Parathyroid adenoma (tissue), 2 donors: ENCODE data around the gene TRIM27.

Experiments
- H2AFZ ChIP-seq: fragments of 300-600 bp; sonication (generic); one replicate; pipeline ENCODE4 v1.7.0; 2017; ENCODE audit warnings: antibody characterized with exemption, mild to moderate bottlenecking
- H3K27ac ChIP-seq: fragments of 300-600 bp; sonication (generic); one replicate; pipeline ENCODE4 v1.7.0; 2017
- H3K27me3 ChIP-seq: fragments of 300-600 bp; sonication (generic); one replicate; pipeline ENCODE4 v1.7.0; 2017; ENCODE audit warnings: low read length; ENCODE audit not compliant: control insufficient read depth, insufficient read depth
- H3K36me3 ChIP-seq: fragments of 300-600 bp; sonication (generic); one replicate; pipeline ENCODE4 v1.7.0; 2017; ENCODE audit warnings: low read length; ENCODE audit not compliant: control insufficient read depth, insufficient read depth
- H3K4me1 ChIP-seq: fragments of 300-600 bp; sonication (generic); one replicate; pipeline ENCODE4 v1.7.0; 2017; ENCODE audit warnings: control low read depth
- H3K4me2 ChIP-seq: fragments of 300-600 bp; sonication (generic); one replicate; pipeline ENCODE4 v1.7.0; 2017; ENCODE audit warnings: low read length
- H3K4me3 ChIP-seq: fragments of 300-600 bp; sonication (generic); one replicate; pipeline ENCODE4 v1.7.0; 2017; ENCODE audit warnings: low read depth, low read length
- H3K79me2 ChIP-seq: fragments of 300-600 bp; sonication (generic); one replicate; pipeline ENCODE4 v1.7.0; 2017; ENCODE audit warnings: control low read depth
- H3K9ac ChIP-seq: fragments of 300-600 bp; sonication (generic); one replicate; pipeline ENCODE4 v1.7.0; 2017; ENCODE audit warnings: mild to moderate bottlenecking
- H3K9me3 ChIP-seq: fragments of 300-600 bp; sonication (generic); one replicate; pipeline ENCODE4 v1.7.0; 2017; ENCODE audit warnings: low read length; ENCODE audit not compliant: control insufficient read depth
- TF ChIP-seq, protein P1 (sequence below): fragments of 300-600 bp; sonication (generic); IDR thresholded peaks from one replicate; pipeline ENCODE4 v1.7.0; 2017; ENCODE audit warnings: antibody characterized with exemption, mild to moderate bottlenecking
- donor health status: primary hyperparathyroidism.

The TRIM27 gene

DNA sequence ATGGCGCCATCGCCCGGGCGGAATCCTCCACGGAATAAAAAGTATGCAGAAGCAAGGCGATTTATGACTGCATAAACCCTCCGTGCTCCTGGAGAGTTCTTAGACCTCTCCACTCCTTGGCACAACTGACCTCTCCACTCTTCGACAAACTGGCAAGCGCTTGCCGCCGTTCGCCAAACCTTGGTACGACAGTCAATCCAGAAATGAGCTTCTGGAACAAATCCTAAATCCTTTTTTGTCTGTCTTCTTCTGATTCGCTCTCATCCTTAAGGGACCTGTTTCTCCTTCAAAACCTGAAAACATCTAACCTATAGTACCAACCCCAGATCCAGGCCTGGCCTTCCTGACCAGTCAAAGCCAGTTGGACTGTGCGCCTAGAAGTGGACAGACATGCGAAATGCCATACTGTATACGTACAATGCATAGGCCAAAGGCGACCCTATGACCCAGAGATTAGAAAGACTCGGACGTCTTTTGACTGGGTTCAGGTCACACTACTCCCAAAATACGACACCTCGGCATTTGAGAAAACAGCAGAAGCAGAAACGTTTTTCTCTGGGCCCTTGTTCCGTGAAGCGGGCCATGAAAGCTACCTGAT is 59.4 kb downstream of the TRIM27 start:
- TF ChIP-seq, protein P1, sequence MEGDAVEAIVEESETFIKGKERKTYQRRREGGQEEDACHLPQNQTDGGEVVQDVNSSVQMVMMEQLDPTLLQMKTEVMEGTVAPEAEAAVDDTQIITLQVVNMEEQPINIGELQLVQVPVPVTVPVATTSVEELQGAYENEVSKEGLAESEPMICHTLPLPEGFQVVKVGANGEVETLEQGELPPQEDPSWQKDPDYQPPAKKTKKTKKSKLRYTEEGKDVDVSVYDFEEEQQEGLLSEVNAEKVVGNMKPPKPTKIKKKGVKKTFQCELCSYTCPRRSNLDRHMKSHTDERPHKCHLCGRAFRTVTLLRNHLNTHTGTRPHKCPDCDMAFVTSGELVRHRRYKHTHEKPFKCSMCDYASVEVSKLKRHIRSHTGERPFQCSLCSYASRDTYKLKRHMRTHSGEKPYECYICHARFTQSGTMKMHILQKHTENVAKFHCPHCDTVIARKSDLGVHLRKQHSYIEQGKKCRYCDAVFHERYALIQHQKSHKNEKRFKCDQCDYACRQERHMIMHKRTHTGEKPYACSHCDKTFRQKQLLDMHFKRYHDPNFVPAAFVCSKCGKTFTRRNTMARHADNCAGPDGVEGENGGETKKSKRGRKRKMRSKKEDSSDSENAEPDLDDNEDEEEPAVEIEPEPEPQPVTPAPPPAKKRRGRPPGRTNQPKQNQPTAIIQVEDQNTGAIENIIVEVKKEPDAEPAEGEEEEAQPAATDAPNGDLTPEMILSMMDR = peak; percentile 25
- Histone ChIP-seq H3K36me3 (no peaks in the 10 kb centered on the region), H2AFZ (peak overlapping the region; percentile 98), H3K27me3 (no peaks in the 10 kb centered on the region), H3K4me3 (peak overlapping the region; percentile 95), H3K9me3 (no peaks in the 10 kb centered on the region), H3K4me2 (peak overlapping the region; percentile 79), H3K27ac (peak overlapping the region; percentile 86), H3K9ac (no peak overlapping the region), H3K4me1 (peaks cover 5% of the 10 kb centered on the region), H3K79me2 (no peaks in the 10 kb centered on the region)

DNA sequence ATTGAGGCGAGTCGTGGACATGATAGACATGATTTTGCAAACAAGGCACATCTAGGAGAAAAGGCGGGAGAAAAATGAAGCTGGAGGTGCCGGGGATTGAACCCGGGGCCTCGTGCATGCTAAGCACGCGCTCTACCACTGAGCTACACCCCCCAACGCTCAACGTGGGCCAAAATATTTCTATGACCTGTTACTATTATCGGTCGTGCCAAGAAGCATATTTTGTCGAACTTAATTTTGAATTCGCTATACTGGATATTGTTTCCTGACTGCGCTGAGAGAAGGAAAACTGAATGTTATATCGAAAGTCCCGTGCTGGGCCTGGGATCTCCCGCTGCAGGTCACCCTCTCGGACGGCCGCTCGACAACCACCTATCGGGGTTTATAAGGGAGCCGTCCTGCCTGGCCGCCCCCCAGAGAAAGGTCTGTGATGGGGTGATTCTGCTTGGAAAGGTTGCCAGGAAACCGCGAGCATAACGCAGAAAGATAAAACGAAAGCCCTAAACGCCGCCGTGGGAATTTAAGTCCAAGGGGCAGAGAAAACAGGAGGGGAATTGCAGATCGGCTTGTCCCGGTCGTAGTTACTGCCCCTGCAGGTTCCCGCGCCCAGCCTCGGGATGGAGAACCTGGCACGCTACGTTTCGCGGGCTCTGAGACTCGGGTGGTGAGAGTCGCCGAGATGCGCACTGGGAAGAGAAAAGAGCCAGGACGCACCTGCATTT is 60.0 kb downstream of the TRIM27 start:
- TF ChIP-seq, protein P1 = no peak
- Histone ChIP-seq H3K4me1 (peaks cover 5% of the 10 kb centered on the region), H3K9me3 (no peaks in the 10 kb centered on the region), H3K4me2 (peak overlapping the region; percentile 79), H3K27me3 (no peaks in the 10 kb centered on the region), H3K9ac (peak overlapping the region; percentile 55), H2AFZ (peak overlapping the region; percentile 98), H3K27ac (peak overlapping the region; percentile 86), H3K79me2 (no peaks in the 10 kb centered on the region), H3K4me3 (peak overlapping the region; percentile 95), H3K36me3 (no peaks in the 10 kb centered on the region)

DNA sequence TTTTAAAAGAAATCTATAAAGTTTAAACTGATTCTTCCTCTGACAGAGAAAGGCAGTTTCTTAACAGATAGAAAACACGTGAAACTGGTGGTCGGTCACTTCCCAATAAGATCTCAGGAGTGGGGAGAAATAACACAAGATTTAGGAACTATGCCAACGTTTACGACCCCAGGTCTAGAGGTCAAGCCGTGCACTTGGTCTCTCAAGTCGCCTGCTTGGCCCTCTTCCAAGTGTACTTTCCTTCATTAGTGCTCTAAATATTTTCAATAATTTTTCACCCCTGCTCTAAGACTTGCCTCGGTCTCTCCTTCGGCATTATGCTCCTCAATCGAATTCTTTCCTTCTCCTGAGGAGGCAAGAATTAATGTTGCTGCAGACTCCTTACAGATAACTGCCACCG is 61.7 kb downstream of the TRIM27 start:
- Histone ChIP-seq H2AFZ (no peak overlapping the region), H3K4me1 (peaks cover 5% of the 10 kb centered on the region), H3K27me3 (no peaks in the 10 kb centered on the region), H3K4me2 (no peak overlapping the region), H3K79me2 (no peaks in the 10 kb centered on the region), H3K9ac (no peak overlapping the region), H3K27ac (no peak overlapping the region), H3K36me3 (no peaks in the 10 kb centered on the region), H3K9me3 (no peaks in the 10 kb centered on the region), H3K4me3 (no peak overlapping the region)
- TF ChIP-seq, protein P1 = no peak

DNA sequence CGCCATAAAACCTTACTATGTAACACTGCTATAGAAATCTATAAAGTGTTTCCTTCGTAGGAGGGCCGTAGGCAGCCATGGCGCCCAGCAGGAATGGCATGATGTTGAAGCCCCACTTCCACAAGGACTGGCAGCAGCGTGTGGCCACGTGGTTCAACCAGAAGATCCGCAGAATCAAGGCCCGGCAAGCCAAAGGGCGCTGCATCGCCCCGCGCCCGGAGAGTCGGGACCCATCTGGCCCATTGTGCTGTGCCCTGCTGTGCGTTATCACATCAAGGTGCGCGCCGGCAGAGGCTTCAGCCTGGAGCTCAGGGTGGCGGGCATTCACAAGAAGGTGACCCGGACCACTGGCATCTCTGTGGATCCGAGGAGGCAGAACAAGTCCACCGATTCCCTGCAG is 62.4 kb downstream of the TRIM27 start:
- Histone ChIP-seq H3K79me2 (no peaks in the 10 kb centered on the region), H3K9ac (no peak overlapping the region), H3K4me3 (no peak overlapping the region), H3K36me3 (no peaks in the 10 kb centered on the region), H3K4me2 (no peak overlapping the region), H2AFZ (no peak overlapping the region), H3K27me3 (no peaks in the 10 kb centered on the region), H3K4me1 (peaks cover 5% of the 10 kb centered on the region), H3K9me3 (no peaks in the 10 kb centered on the region), H3K27ac (no peak overlapping the region)
- TF ChIP-seq, protein P1 = no peak
